SU-DHL-6 (cell line): Measurements from ENCODE around the gene POTEE.
A peak's percentile ranks its signal among the peaks of the same experiment; 100 is the strongest.
"Not testable (repeated sequence)": the region's sequence is repeated elsewhere in the genome, so short reads cannot be mapped to it uniquely, and the experiment has no call there.

Experiments
- H2AFZ ChIP-seq: fragments of 200-600 bp; sonication (generic); 2 replicates; pipeline ENCODE4 v1.6.1; 2014; ENCODE audit warnings: low read depth, mild to moderate bottlenecking, moderate library complexity, mixed read lengths, antibody characterized with exemption, low read length; ENCODE audit not compliant: severe bottlenecking
- H3F3A ChIP-seq: fragments of 200-600 bp; shearing (Covaris generic); 2 replicates; pipeline ENCODE4 v1.6.0; 2016; ENCODE audit warnings: antibody characterized with exemption, mild to moderate bottlenecking; ENCODE audit not compliant: insufficient read depth
- H3K27ac ChIP-seq: fragments of 200-600 bp; sonication (generic); 2 replicates; pipeline ENCODE4 v1.5.1; 2016; ENCODE audit warnings: low read depth, mild to moderate bottlenecking, low read length, moderate library complexity, mixed read lengths
- H3K27me3 ChIP-seq: fragments of 200-600 bp; sonication (generic), shearing (Covaris generic); 2 replicates; pipeline ENCODE4 v1.6.0; 2014; ENCODE audit warnings: mild to moderate bottlenecking, low read length
- H3K36me3 ChIP-seq: fragments of 200-600 bp; sonication (generic); 2 replicates; pipeline ENCODE4 v1.6.1; 2014; ENCODE audit warnings: mild to moderate bottlenecking, low read length, mixed read lengths
- H3K4me2 ChIP-seq: fragments of 300-600, 200-600 bp; shearing (Covaris generic), sonication (generic); 2 replicates; pipeline ENCODE4 v1.6.0; 2014; ENCODE audit warnings: low read length, low read depth, mild to moderate bottlenecking; ENCODE audit not compliant: poor library complexity, severe bottlenecking
- H3K4me3 ChIP-seq: fragments of 200-600 bp; sonication (generic); 2 replicates; pipeline ENCODE4 v1.5.1; 2014; ENCODE audit warnings: antibody characterized with exemption, low read length, mild to moderate bottlenecking, mixed read lengths; ENCODE audit not compliant: insufficient read depth, poor library complexity, severe bottlenecking
- H3K79me2 ChIP-seq: fragments of 200-600 bp; sonication (generic); 2 replicates; pipeline ENCODE4 v1.6.1; 2014; ENCODE audit warnings: mild to moderate bottlenecking, low read length, moderate library complexity; ENCODE audit not compliant: insufficient read depth
- H3K9ac ChIP-seq: fragments of 200-600 bp; sonication (generic); 2 replicates; pipeline ENCODE4 v1.7.0; 2014; ENCODE audit warnings: mild to moderate bottlenecking, low read length
- H3K9me2 ChIP-seq: fragments of 200-600 bp; sonication (generic); replicated peaks from 2 replicates; pipeline ENCODE4 v1.6.1; 2014; ENCODE audit warnings: low read length; ENCODE audit not compliant: insufficient read depth
- H3K9me3 ChIP-seq: fragments of 200-600 bp; sonication (generic); 2 replicates; pipeline ENCODE4 v1.6.1; 2014; ENCODE audit warnings: low read length, mixed read lengths; ENCODE audit not compliant: insufficient read depth
- H4K20me1 ChIP-seq: fragments of 200-600 bp; sonication (generic); 2 replicates; pipeline ENCODE4 v1.6.1; 2014; ENCODE audit warnings: low read depth, mild to moderate bottlenecking, antibody characterized with exemption, low read length, moderate library complexity, mixed read lengths

The POTEE gene

GRCh38 chr2:131235543-131236449 is 26.5 kb downstream of the POTEE start:
- not testable (repeated sequence) for H3K9me3 ChIP-seq, H2AFZ ChIP-seq, H4K20me1 ChIP-seq, H3K9me2 ChIP-seq, H3K36me3 ChIP-seq, H3F3A ChIP-seq, H3K27me3 ChIP-seq, H3K4me3 ChIP-seq, H3K79me2 ChIP-seq
- Histone ChIP-seq H3K4me2 (peak overlapping the region; percentile 34), H3K9ac (peak overlapping the region; percentile 22; the same call in 1 of the 2 replicates), H3K27ac (peak overlapping the region; percentile 68)
